Panc1 (cell line): ENCODE results near the gene BRI3BP. TPM values are rescaled to one million over a fixed set of nuclear protein-coding genes. Genes with fewer than 3 reads are reported as not detected.
A peak's percentile ranks its signal among the peaks of the same experiment; 100 is the strongest.

Experiments
- ATAC-seq: fragments of 200-7000 bp; cut with Tn5 transposase; 2 replicates; pipeline ENCODE4 v1.9.1; 2020; ENCODE audit warnings: mild to moderate bottlenecking, moderate library complexity
- BruUV-seq: library from RNA; stranded (reverse); fragments of 400-500 nt; replicated peaks from 2 replicates; lab custom pipeline; 2021; lab: Mats Ljungman, UMichigan
- CTCF ChIA-PET: fragments of 300-600 bp; sonication (Branson Sonifier 250); formaldehyde crosslinking; loops from one replicate; lab custom pipeline; 2022; ENCODE audit warnings: antibody characterized with exemption; lab: Charles Lee
- POLR2A ChIA-PET: fragments of 300-600 bp; sonication (Branson Sonifier 250); formaldehyde crosslinking; loops from one replicate; lab custom pipeline; 2022; ENCODE audit warnings: antibody characterized with exemption; lab: Charles Lee
- DNase-seq: peaks from one replicate; pipeline ENCODE4 v3.0.0-alpha.2; 2010; ENCODE audit warnings: low read depth, low spot score
- H3K27ac ChIP-seq: 2 replicates; pipeline ENCODE4 v1.5.1; 2011; ENCODE audit warnings: mild to moderate bottlenecking, low read length, inconsistent platforms
- H3K27me3 ChIP-seq: fragments of 200-500 bp; sonication (Bioruptor generic); 2 replicates; pipeline ENCODE4 v1.6.0; 2014; ENCODE audit warnings: low read length, inconsistent platforms; ENCODE audit not compliant: control insufficient read depth, insufficient read depth
- H3K36me3 ChIP-seq: fragments of 200-500 bp; sonication (Bioruptor generic); 2 replicates; pipeline ENCODE4 v1.5.1; 2014; ENCODE audit warnings: inconsistent platforms, mild to moderate bottlenecking, low read length, moderate library complexity; ENCODE audit not compliant: control insufficient read depth, insufficient read depth
- H3K4me1 ChIP-seq: 2 replicates; pipeline ENCODE4 v1.5.1; 2011; ENCODE audit warnings: inconsistent platforms, mild to moderate bottlenecking, low read length, moderate library complexity; ENCODE audit not compliant: control insufficient read depth, insufficient read depth
- H3K4me3 ChIP-seq, 2 experiments: 2 replicates each; pipeline ENCODE4 v1.5.1; 2011 to 2012; ENCODE audit warnings: low read depth in 2 of 2, low read length in 2 of 2, mild to moderate bottlenecking in 2 of 2, inconsistent platforms in 1 of 2, moderate library complexity in 1 of 2
- H3K9me3 ChIP-seq: fragments of 200-500 bp; sonication (Bioruptor generic); 2 replicates; pipeline ENCODE4 v1.5.1; 2014; ENCODE audit warnings: low read depth, mild to moderate bottlenecking, inconsistent platforms, low read length, moderate library complexity; ENCODE audit not compliant: control insufficient read depth, insufficient read depth
- CTCF ChIP-seq: fragments of 450-650 bp; IDR thresholded peaks from 2 replicates; pipeline ENCODE4 v1.5.1; 2017; ENCODE audit warnings: mild to moderate bottlenecking
- POLR2AphosphoS5 ChIP-seq: IDR thresholded peaks from 2 replicates; pipeline ENCODE4 v1.6.1; 2012; ENCODE audit warnings: mild to moderate bottlenecking, low read depth, low read length, moderate library complexity
- REST ChIP-seq, 2 experiments: IDR thresholded peaks; 2 replicates each; pipeline ENCODE4 v1.6.1; 2011 to 2012; ENCODE audit warnings: low read depth in 2 of 2, control low read depth in 1 of 2, low read length in 1 of 2, mild to moderate bottlenecking in 1 of 2, moderate library complexity in 1 of 2; ENCODE audit not compliant: insufficient read depth in 1 of 2
- SIN3A ChIP-seq: IDR thresholded peaks from 2 replicates; pipeline ENCODE4 v1.6.1; 2012; ENCODE audit warnings: low read depth, mild to moderate bottlenecking, low read length, moderate library complexity, borderline replicate concordance; ENCODE audit not compliant: insufficient read depth
- TCF7L2 ChIP-seq: IDR thresholded peaks from 2 replicates; pipeline ENCODE4 v1.6.1; 2011; ENCODE audit warnings: mild to moderate bottlenecking, low read depth, low read length, inconsistent platforms
- in situ Hi-C: cut with HindIII; loops from 2 replicates; pipeline ENCODE4 v1.10.0; 2016; ENCODE audit warnings: low sequenced_read_pairs, low pct_unique_long_range_greater_than_20kb
- intact Hi-C: fragments of 100-400 bp; cut with micrococcal nuclease; formaldehyde crosslinking; loops from one replicate; pipeline ENCODE4 v1.10.0; 2022; ENCODE audit not compliant: unreplicated experiment
- total RNA-seq: library from RNA; stranded (reverse); gene quantifications from one replicate; pipeline ENCODE4 v1.2.1, GENCODE V29; 2021; ENCODE audit not compliant: unreplicated experiment

The BRI3BP gene
- total RNA-seq, 1 experiment from 2014 or later: 35.1 TPM

GRCh38 chr12:124949779-124950728 lies 43.4 kb upstream of the BRI3BP start:
- TF ChIP-seq REST (IDR thresholded peaks at IDR 0.05; ENCODE audit: insufficient read depth in 1 of 2, low read depth in 2 of 2, low read length in 1 of 2) (no peak), SIN3A (no peak)
- intact Hi-C loops: no loop called here
- Histone ChIP-seq H3K36me3 (peaks cover 2% of the 10 kb centered on the region), H3K27ac (no peak overlapping the region), H3K27me3 (no peaks in the 10 kb centered on the region), H3K4me3 (no peak overlapping the region), H3K9me3 (no peaks in the 10 kb centered on the region), H3K4me1 (no peaks in the 10 kb centered on the region)
- POLR2A ChIA-PET: no interaction called here
- in situ Hi-C loops: no loop called here
- BruUV-seq: no TSS peak
- ATAC-seq (no peak), DNase-seq (no peak)
- CTCF ChIA-PET: no interaction called here

- no peaks in the 10 kb centered on the region for H3K4me1 ChIP-seq
- DNase-seq (no peak), ATAC-seq (0 out of 2 replicates have a peak, but pooled peaks have one; percentile 9)
- intact Hi-C loops (no loop called here), in situ Hi-C loops (no loop called here)
- ChIA-PET POLR2A (no interaction called here), CTCF (no interaction called here)
- BruUV-seq: no TSS peak
- TF ChIP-seq REST (IDR thresholded peaks at IDR 0.05; ENCODE audit: insufficient read depth in 1 of 2, low read depth in 2 of 2, low read length in 1 of 2) (no peak), SIN3A (no peak), TCF7L2 (no peak), CTCF (no peak), POLR2AphosphoS5 (no peak)
- H3K9me3 ChIP-seq: no peaks in the 10 kb centered on the region
- no peak overlapping the region for H3K4me3 ChIP-seq
- no peaks in the 10 kb centered on the region for H3K27me3 ChIP-seq
- peaks cover 10% of the 10 kb centered on the region for H3K36me3 ChIP-seq
- no peak overlapping the region for H3K27ac ChIP-seq
Observed at GRCh38 chr12:124952295-124952694, 41.1 kb upstream of the BRI3BP start.
